OCI-LY1 (cell line): ENCODE data around the gene METTL22.

Source experiments
- EZH2 ChIP-seq: fragments of 200-600 bp; sonication (generic), shearing (Covaris generic); IDR thresholded peaks from 2 replicates; pipeline ENCODE4 v1.8.0; 2017; ENCODE audit warnings: borderline replicate concordance, mixed run types, mild to moderate bottlenecking, antibody characterized with exemption, low read length, moderate library complexity, mixed read lengths
- TF ChIP-seq, protein P1 (sequence below): fragments of 200-600 bp; sonication (generic), shearing (Covaris generic); IDR thresholded peaks from 2 replicates; pipeline ENCODE4 v1.5.1; 2017; ENCODE audit warnings: mild to moderate bottlenecking, antibody characterized with exemption, low read length, moderate library complexity, mixed read lengths

- TF ChIP-seq, protein P1, sequence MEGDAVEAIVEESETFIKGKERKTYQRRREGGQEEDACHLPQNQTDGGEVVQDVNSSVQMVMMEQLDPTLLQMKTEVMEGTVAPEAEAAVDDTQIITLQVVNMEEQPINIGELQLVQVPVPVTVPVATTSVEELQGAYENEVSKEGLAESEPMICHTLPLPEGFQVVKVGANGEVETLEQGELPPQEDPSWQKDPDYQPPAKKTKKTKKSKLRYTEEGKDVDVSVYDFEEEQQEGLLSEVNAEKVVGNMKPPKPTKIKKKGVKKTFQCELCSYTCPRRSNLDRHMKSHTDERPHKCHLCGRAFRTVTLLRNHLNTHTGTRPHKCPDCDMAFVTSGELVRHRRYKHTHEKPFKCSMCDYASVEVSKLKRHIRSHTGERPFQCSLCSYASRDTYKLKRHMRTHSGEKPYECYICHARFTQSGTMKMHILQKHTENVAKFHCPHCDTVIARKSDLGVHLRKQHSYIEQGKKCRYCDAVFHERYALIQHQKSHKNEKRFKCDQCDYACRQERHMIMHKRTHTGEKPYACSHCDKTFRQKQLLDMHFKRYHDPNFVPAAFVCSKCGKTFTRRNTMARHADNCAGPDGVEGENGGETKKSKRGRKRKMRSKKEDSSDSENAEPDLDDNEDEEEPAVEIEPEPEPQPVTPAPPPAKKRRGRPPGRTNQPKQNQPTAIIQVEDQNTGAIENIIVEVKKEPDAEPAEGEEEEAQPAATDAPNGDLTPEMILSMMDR = no peak
- no peak for TF ChIP-seq EZH2
These were observed 6.0 kb downstream of the METTL22 start for GRCh38 chr16:8627456-8627855.
